ENCODE results near the gene DMRT3. TPM values are rescaled to one million over a fixed set of nuclear protein-coding genes. Genes with fewer than 3 reads are reported as not detected.

Gene DMRT3
- total and polyA plus RNA-seq, 2 donors (not counting 1 experiment from before 2014, with no cell fraction given) = not detected

- H3K4me2 ChIP-seq (replicated peaks; ENCODE audit: low read depth, low read length, poor library complexity, severe bottlenecking) = no peak overlapping the region
- ChIA-PET CTCF (no interaction called here), POLR2A (no interaction called here)
- ATAC-seq (ENCODE audit: low read depth) (no peak), DNase-seq (peak; percentile 31)
- peaks cover 13% of the 10 kb centered on the region for H3K4me1 Mint-ChIP-seq
- H3K27me3 ChIP-seq (replicated peaks in 1 of 4; ENCODE audit: control extremely low read depth in 1 of 4, control insufficient read depth in 3 of 4, insufficient read depth in 4 of 4, low read length in 3 of 4) = peaks cover 0 to 89% (median 74%) of the 10 kb centered on the region in 4 experiments
- no peak overlapping the region for H3K27ac Mint-ChIP-seq
- H3K9me3 Mint-ChIP-seq (ENCODE audit: insufficient read depth) = no peaks in the 10 kb centered on the region
- no peak overlapping the region for H3K27ac ChIP-seq (ENCODE audit: low read length in 2 of 2)
- H3K36me3 ChIP-seq (replicated peaks in 1 of 2; ENCODE audit: control extremely low read depth in 1 of 2, control insufficient read depth in 1 of 2, extremely low read depth in 1 of 2, insufficient read depth in 2 of 2, low read length in 1 of 2) = no peaks in the 10 kb centered on the region
- peaks cover 55% of the 10 kb centered on the region for H3K27me3 Mint-ChIP-seq
- H4K20me1 ChIP-seq (ENCODE audit: control insufficient read depth, insufficient read depth, low read length, poor library complexity, severe bottlenecking) = no peaks in the 10 kb centered on the region
- 18% methylated on average over 10 of the region's 17 CpGs for WGBS (ENCODE audit: insufficient coverage)
- no peaks in the 10 kb centered on the region for H3K79me2 ChIP-seq (ENCODE audit: control insufficient read depth, insufficient read depth, low read length)
- peaks cover 0 to 69% (median 11%) of the 10 kb centered on the region in 3 donors for H3K9me3 ChIP-seq (ENCODE audit: control extremely low read depth in 1 of 3, control insufficient read depth in 2 of 3, insufficient read depth in 1 of 3, low read length in 2 of 3)
- H3K4me3 ChIP-seq (ENCODE audit: control extremely low read depth in 1 of 5, extremely low read depth in 1 of 5, insufficient read depth in 1 of 5, low read depth in 2 of 5, low read length in 4 of 5) = no peak overlapping the region
- TF ChIP-seq EZH2 (IDR thresholded peaks at IDR 0.05; ENCODE audit: borderline replicate concordance, insufficient read depth, low read depth, low read length, poor library complexity, severe bottlenecking) (no peak), CTCF (IDR thresholded peaks at IDR 0.05) (no peak)
- no peak overlapping the region for H2AFZ ChIP-seq (ENCODE audit: insufficient read depth, low read depth, low read length, poor library complexity, severe bottlenecking)
- peak overlapping the region; percentile 16 for H3K4me3 Mint-ChIP-seq
- peaks cover 28 to 47% of the 10 kb centered on the region in 2 donors for H3K4me1 ChIP-seq (ENCODE audit: control insufficient read depth in 2 of 2, insufficient read depth in 2 of 2, low read length in 2 of 2)
- intact Hi-C loops (cut with micrococcal nuclease) = no loop called here
- no peak overlapping the region for H3K9ac ChIP-seq (ENCODE audit: low read length)
Measured at GRCh38 chr9:973295-973834, 3.1 kb upstream of the DMRT3 start.

GRCh38 chr9:974031-974995 is 2.1 kb upstream of the DMRT3 start:
- Histone ChIP-seq H2AFZ (ENCODE audit: insufficient read depth, low read depth, low read length, poor library complexity, severe bottlenecking) (no peak overlapping the region), H3K4me3 (ENCODE audit: control extremely low read depth in 1 of 5, extremely low read depth in 1 of 5, insufficient read depth in 1 of 5, low read depth in 2 of 5, low read length in 4 of 5) (no peak overlapping the region), H3K79me2 (ENCODE audit: control insufficient read depth, insufficient read depth, low read length) (no peaks in the 10 kb centered on the region), H3K27me3 (replicated peaks in 1 of 4; ENCODE audit: control extremely low read depth in 1 of 4, control insufficient read depth in 3 of 4, insufficient read depth in 4 of 4, low read length in 3 of 4) (peaks cover 0 to 90% (median 75%) of the 10 kb centered on the region in 4 experiments), H3K4me1 (ENCODE audit: control insufficient read depth in 2 of 2, insufficient read depth in 2 of 2, low read length in 2 of 2) (peaks cover 28 to 47% of the 10 kb centered on the region in 2 donors), H3K9ac (ENCODE audit: low read length) (no peak overlapping the region), H3K4me2 (replicated peaks; ENCODE audit: low read depth, low read length, poor library complexity, severe bottlenecking) (no peak overlapping the region), H3K36me3 (replicated peaks in 1 of 2; ENCODE audit: control extremely low read depth in 1 of 2, control insufficient read depth in 1 of 2, extremely low read depth in 1 of 2, insufficient read depth in 2 of 2, low read length in 1 of 2) (no peaks in the 10 kb centered on the region), H3K27ac (ENCODE audit: low read length in 2 of 2) (no peak overlapping the region), H3K9me3 (ENCODE audit: control extremely low read depth in 1 of 3, control insufficient read depth in 2 of 3, insufficient read depth in 1 of 3, low read length in 2 of 3) (peaks cover 0 to 68% (median 11%) of the 10 kb centered on the region in 3 donors), H4K20me1 (ENCODE audit: control insufficient read depth, insufficient read depth, low read length, poor library complexity, severe bottlenecking) (no peaks in the 10 kb centered on the region)
- DNase-seq (peak; percentile 21), ATAC-seq (ENCODE audit: low read depth) (no peak)
- Mint-ChIP-seq H3K4me1 (peaks cover 10% of the 10 kb centered on the region), H3K27me3 (peaks cover 52% of the 10 kb centered on the region), H3K4me3 (no peak overlapping the region), H3K9me3 (ENCODE audit: insufficient read depth) (no peaks in the 10 kb centered on the region), H3K27ac (no peak overlapping the region)
- POLR2A ChIA-PET = no interaction called here
- CTCF ChIA-PET = no interaction called here
- WGBS (ENCODE audit: insufficient coverage) = 16% methylated on average over 17 of the region's 29 CpGs
- intact Hi-C loops (cut with micrococcal nuclease) = no loop called here
- TF ChIP-seq EZH2 (IDR thresholded peaks at IDR 0.05; ENCODE audit: borderline replicate concordance, insufficient read depth, low read depth, low read length, poor library complexity, severe bottlenecking) = no peak
- no peak for TF ChIP-seq CTCF (IDR thresholded peaks at IDR 0.05)

All from B cell (primary cell).